22Rv1 (cell line): ENCODE results near the gene ITM2B.

Experiments used
- ZFX ChIP-seq: fragments of 450-650 bp; IDR thresholded peaks from 2 replicates; pipeline ENCODE4 v1.6.1; 2017; ENCODE audit warnings: antibody characterized with exemption, borderline replicate concordance
- TF ChIP-seq, protein P1 (sequence below): fragments of 450-650 bp; IDR thresholded peaks from 2 replicates; pipeline ENCODE4 v1.5.1; 2017; ENCODE audit warnings: mild to moderate bottlenecking

DNA sequence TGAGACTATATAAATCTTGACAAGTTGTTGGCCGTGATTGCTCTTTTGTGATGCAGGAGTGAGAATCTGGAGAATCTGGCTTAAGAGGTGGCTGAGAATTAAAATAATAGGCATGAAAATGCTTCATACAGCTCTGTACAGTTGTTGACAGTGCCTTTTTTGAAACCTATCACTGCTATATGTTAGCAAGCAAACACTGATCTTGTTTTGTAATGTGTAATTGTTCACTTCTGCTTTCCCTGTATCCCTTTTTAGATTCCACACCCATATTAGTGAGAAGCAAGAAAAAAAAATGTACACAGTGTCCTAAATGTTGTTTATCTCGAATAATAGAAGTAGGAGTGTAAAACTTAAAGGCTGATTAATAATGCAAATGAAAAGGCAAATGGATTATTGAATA, 31.1 kb downstream of the ITM2B start:
- TF ChIP-seq, protein P1, sequence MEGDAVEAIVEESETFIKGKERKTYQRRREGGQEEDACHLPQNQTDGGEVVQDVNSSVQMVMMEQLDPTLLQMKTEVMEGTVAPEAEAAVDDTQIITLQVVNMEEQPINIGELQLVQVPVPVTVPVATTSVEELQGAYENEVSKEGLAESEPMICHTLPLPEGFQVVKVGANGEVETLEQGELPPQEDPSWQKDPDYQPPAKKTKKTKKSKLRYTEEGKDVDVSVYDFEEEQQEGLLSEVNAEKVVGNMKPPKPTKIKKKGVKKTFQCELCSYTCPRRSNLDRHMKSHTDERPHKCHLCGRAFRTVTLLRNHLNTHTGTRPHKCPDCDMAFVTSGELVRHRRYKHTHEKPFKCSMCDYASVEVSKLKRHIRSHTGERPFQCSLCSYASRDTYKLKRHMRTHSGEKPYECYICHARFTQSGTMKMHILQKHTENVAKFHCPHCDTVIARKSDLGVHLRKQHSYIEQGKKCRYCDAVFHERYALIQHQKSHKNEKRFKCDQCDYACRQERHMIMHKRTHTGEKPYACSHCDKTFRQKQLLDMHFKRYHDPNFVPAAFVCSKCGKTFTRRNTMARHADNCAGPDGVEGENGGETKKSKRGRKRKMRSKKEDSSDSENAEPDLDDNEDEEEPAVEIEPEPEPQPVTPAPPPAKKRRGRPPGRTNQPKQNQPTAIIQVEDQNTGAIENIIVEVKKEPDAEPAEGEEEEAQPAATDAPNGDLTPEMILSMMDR = no peak
- no peak for TF ChIP-seq ZFX
